ENCODE data around the gene TEX26. TPM values are rescaled to one million over a fixed set of nuclear protein-coding genes. Genes with fewer than 3 reads are reported as not detected.

TEX26 gene
- total RNA-seq, 3 donors from 2014 or later (not counting 1 experiment from before 2014, with no cell fraction given) = not detected

DNA sequence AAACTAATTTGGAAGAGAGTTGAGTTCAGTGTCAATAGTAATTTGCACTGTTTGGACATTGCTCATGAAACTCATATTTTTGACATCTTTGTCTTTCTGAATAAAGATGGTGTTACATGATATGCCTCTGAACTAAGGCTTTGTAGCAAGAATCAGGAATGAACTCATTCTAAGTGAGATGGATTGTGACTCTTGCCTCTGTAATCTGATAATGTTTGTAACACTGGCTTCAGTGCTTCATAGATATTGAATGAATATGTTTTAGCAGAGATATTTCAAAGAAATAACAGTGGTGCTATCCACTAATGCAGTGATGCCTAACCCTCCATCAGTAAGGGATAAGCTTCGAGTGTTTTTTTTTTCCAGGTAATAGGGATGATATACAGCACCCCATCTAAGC lies 32.9 kb downstream of the TEX26 start:
- intact Hi-C loops (cut with micrococcal nuclease) = no loop called here
- H3K4me3 Mint-ChIP-seq = no peak overlapping the region
- no peak overlapping the region for H3K27ac ChIP-seq (ENCODE audit: low read length)
- TF ChIP-seq, protein P1, sequence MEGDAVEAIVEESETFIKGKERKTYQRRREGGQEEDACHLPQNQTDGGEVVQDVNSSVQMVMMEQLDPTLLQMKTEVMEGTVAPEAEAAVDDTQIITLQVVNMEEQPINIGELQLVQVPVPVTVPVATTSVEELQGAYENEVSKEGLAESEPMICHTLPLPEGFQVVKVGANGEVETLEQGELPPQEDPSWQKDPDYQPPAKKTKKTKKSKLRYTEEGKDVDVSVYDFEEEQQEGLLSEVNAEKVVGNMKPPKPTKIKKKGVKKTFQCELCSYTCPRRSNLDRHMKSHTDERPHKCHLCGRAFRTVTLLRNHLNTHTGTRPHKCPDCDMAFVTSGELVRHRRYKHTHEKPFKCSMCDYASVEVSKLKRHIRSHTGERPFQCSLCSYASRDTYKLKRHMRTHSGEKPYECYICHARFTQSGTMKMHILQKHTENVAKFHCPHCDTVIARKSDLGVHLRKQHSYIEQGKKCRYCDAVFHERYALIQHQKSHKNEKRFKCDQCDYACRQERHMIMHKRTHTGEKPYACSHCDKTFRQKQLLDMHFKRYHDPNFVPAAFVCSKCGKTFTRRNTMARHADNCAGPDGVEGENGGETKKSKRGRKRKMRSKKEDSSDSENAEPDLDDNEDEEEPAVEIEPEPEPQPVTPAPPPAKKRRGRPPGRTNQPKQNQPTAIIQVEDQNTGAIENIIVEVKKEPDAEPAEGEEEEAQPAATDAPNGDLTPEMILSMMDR (IDR thresholded peaks at IDR 0.05) = no peak
- no peaks in the 10 kb centered on the region for H3K27me3 ChIP-seq (ENCODE audit: control insufficient read depth, insufficient read depth, low read length)
- H3K9me3 ChIP-seq (ENCODE audit: control insufficient read depth, insufficient read depth, low read length) = no peaks in the 10 kb centered on the region
- no peaks in the 10 kb centered on the region for H3K36me3 Mint-ChIP-seq
- no CpG with 5 or more reads among the region's 1 CpG for WGBS (ENCODE audit: insufficient coverage)
- peaks cover 0 to 2% of the 10 kb centered on the region in 2 donors for H3K9me3 Mint-ChIP-seq
- H3K4me1 Mint-ChIP-seq = no peaks in the 10 kb centered on the region
- no peak overlapping the region for H3K27ac Mint-ChIP-seq
- peaks cover 24 to 55% of the 10 kb centered on the region in 2 donors for H3K27me3 Mint-ChIP-seq (ENCODE audit: low read depth in 2 of 2)
- H3K4me1 ChIP-seq (ENCODE audit: control insufficient read depth, insufficient read depth, low read length) = no peaks in the 10 kb centered on the region
- H3K4me3 ChIP-seq (ENCODE audit: low read length) = no peak overlapping the region
- DNase-seq (no peak), ATAC-seq (no peak)
- no peaks in the 10 kb centered on the region for H3K36me3 ChIP-seq (ENCODE audit: control insufficient read depth, insufficient read depth, low read length)

DNA sequence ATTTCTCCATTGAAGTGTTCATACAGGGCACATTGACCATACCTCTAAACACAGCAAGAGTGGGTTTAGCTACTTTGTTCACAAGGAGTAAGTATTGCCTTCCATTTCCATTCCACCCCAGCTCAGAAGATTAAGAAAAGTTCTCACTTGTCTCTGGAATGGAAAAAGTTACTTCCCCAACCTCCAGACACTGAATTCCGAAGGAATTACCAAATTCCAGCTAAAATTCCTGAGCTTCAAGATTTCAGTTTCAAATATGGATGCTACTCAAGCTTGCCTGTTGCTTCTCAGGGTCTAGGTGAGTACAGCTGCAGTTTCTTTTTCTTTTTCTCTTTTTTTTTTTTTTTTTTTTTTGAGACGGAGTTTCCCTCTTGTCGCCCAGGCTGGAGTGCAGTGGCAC lies 33.6 kb downstream of the TEX26 start:
- H3K36me3 ChIP-seq (ENCODE audit: control insufficient read depth, insufficient read depth, low read length) = no peaks in the 10 kb centered on the region
- Mint-ChIP-seq H3K36me3 (no peaks in the 10 kb centered on the region), H3K4me1 (no peaks in the 10 kb centered on the region), H3K27ac (no peak overlapping the region), H3K27me3 (ENCODE audit: low read depth in 2 of 2) (peaks cover 24 to 54% of the 10 kb centered on the region in 2 donors), H3K9me3 (peaks cover 0 to 2% of the 10 kb centered on the region in 2 donors), H3K4me3 (no peak overlapping the region)
- H3K27me3 ChIP-seq (ENCODE audit: control insufficient read depth, insufficient read depth, low read length) = no peaks in the 10 kb centered on the region
- TF ChIP-seq, protein P1 (IDR thresholded peaks at IDR 0.05) = no peak
- ATAC-seq (no peak), DNase-seq (no peak)
- no peak overlapping the region for H3K4me3 ChIP-seq (ENCODE audit: low read length)
- H3K27ac ChIP-seq (ENCODE audit: low read length) = no peak overlapping the region
- no peaks in the 10 kb centered on the region for H3K9me3 ChIP-seq (ENCODE audit: control insufficient read depth, insufficient read depth, low read length)
- no peaks in the 10 kb centered on the region for H3K4me1 ChIP-seq (ENCODE audit: control insufficient read depth, insufficient read depth, low read length)
- WGBS (ENCODE audit: insufficient coverage) = 81% methylated on average over 3 of the region's 3 CpGs
- intact Hi-C loops (cut with micrococcal nuclease) = no loop called here

DNA sequence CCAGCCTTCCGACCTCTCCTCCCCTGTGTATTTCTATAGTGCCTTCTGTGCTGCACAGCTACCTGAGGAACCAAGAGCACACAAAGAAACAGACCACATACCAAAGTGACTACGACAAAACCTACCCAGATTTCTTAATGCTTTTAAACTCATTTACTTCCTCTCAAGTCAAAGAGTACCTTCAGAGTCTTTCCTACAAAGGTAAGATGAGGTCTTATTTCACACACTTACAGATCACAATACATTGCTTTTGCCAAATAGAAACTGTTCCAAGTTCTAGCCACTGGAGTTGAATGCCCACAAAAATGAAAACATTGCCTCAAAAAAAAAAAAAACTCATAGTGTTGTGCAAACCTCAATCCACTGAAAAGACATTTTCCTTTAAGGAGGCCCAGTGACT lies 36.4 kb downstream of the TEX26 start:
- intact Hi-C loops (cut with micrococcal nuclease) = no loop called here
- DNase-seq = no peak
- no peak overlapping the region for H3K4me3 ChIP-seq (ENCODE audit: low read length)
- no peak overlapping the region for H3K27ac Mint-ChIP-seq
- H3K4me1 Mint-ChIP-seq = no peaks in the 10 kb centered on the region
- peaks cover 16 to 61% of the 10 kb centered on the region in 2 donors for H3K27me3 Mint-ChIP-seq (ENCODE audit: low read depth in 2 of 2)
- no peaks in the 10 kb centered on the region for H3K4me1 ChIP-seq (ENCODE audit: control insufficient read depth, insufficient read depth, low read length)
- no peaks in the 10 kb centered on the region for H3K36me3 ChIP-seq (ENCODE audit: control insufficient read depth, insufficient read depth, low read length)
- no peak overlapping the region for H3K4me3 Mint-ChIP-seq
- no peaks in the 10 kb centered on the region for H3K9me3 ChIP-seq (ENCODE audit: control insufficient read depth, insufficient read depth, low read length)
- H3K36me3 Mint-ChIP-seq = no peaks in the 10 kb centered on the region
- H3K27me3 ChIP-seq (ENCODE audit: control insufficient read depth, insufficient read depth, low read length) = no peaks in the 10 kb centered on the region
- no peak for ATAC-seq
- no peak overlapping the region for H3K27ac ChIP-seq (ENCODE audit: low read length)
- TF ChIP-seq, protein P1 (IDR thresholded peaks at IDR 0.05) = no peak
- WGBS (ENCODE audit: insufficient coverage) = 85% methylated on average over 2 of the region's 2 CpGs
- H3K9me3 Mint-ChIP-seq = no peaks in the 10 kb centered on the region

DNA sequence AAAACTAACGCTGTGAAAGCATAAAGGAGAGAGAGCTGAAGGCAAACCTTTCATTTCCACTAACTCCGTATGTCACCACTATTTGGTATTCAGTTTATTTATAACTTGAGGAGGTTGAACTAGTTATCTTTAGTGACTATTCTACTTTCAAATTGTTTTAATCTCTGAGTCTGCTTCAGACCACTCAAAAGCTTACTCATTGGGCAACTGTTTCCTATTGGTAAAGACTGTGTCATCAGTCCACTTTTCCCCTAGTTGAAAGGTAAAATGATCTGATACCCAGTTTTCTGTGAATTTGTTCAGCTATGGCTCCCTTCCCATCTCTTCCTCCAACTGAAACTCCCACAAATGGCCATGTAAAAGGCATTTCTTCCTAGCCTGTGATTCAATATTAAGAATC lies 39.1 kb downstream of the TEX26 start:
- H3K4me3 Mint-ChIP-seq = no peak overlapping the region
- ATAC-seq = no peak

More for the DNA sequence above, 39.1 kb downstream of the TEX26 start:
- TF ChIP-seq, protein P1 (IDR thresholded peaks at IDR 0.05) = no peak
- Mint-ChIP-seq H3K9me3 (no peaks in the 10 kb centered on the region), H3K27me3 (ENCODE audit: low read depth in 2 of 2) (peaks cover 25 to 65% of the 10 kb centered on the region in 2 donors), H3K36me3 (no peaks in the 10 kb centered on the region), H3K27ac (no peak overlapping the region), H3K4me1 (no peaks in the 10 kb centered on the region)
- Histone ChIP-seq H3K4me1 (ENCODE audit: control insufficient read depth, insufficient read depth, low read length) (no peaks in the 10 kb centered on the region), H3K9me3 (ENCODE audit: control insufficient read depth, insufficient read depth, low read length) (no peaks in the 10 kb centered on the region), H3K36me3 (ENCODE audit: control insufficient read depth, insufficient read depth, low read length) (no peaks in the 10 kb centered on the region), H3K27me3 (ENCODE audit: control insufficient read depth, insufficient read depth, low read length) (no peaks in the 10 kb centered on the region), H3K27ac (ENCODE audit: low read length) (no peak overlapping the region), H3K4me3 (ENCODE audit: low read length) (no peak overlapping the region)
- intact Hi-C loops (cut with micrococcal nuclease) = no loop called here
- DNase-seq = no peak
- 93% methylated on average over 2 of the region's 2 CpGs for WGBS (ENCODE audit: insufficient coverage)
